HG02588 (cell line): ENCODE results near the gene TMEM238.
A peak's percentile ranks its signal among the peaks of the same experiment; 100 is the strongest.
"Not testable (repeated sequence)": the region's sequence is repeated elsewhere in the genome, so short reads cannot be mapped to it uniquely, and the experiment has no call there.

Experiments
- ATAC-seq: cut with Tn5 transposase; IDR thresholded peaks from one replicate; pipeline ENCODE4 v1.9.1; 2021; ENCODE audit warnings: mild to moderate bottlenecking, moderate library complexity; ENCODE audit not compliant: unreplicated experiment

TMEM238 gene

GRCh38 chr19:55341595-55342531 is 42.2 kb downstream of the TMEM238 start:
- no peak for ATAC-seq

- no peak for ATAC-seq
These were observed 42.9 kb downstream of the TMEM238 start for GRCh38 chr19:55341171-55341588.

- no peak for ATAC-seq
These were observed 43.3 kb downstream of the TMEM238 start for GRCh38 chr19:55340784-55341147.

- ATAC-seq: no peak
These were observed 44.0 kb downstream of the TMEM238 start for GRCh38 chr19:55339889-55340783.

GRCh38 chr19:55339105-55339888 is 44.8 kb downstream of the TMEM238 start, which contains the start of gene KMT5C:
Gene KMT5C (plus strand): TSS chr19:55339876. CDS start chr19:55341937, 2,061 bp downstream.
- peak; percentile 78 for ATAC-seq

- ATAC-seq: no peak
These were observed 48.0 kb downstream of the TMEM238 start for GRCh38 chr19:55336101-55336500.

GRCh38 chr19:55333870-55334269 is 50.2 kb downstream of the TMEM238 start:
- no peak for ATAC-seq

- ATAC-seq: not testable (repeated sequence)
These were observed 54.3 kb downstream of the TMEM238 start for GRCh38 chr19:55329791-55330190.
